HepG2 (cell line): ENCODE results near the gene MRNIP. TPM values are rescaled to one million over a fixed set of nuclear protein-coding genes. Genes with fewer than 3 reads are reported as not detected.

ENCODE experiments used
- ATAC-seq: fragments of 200-7000 bp; cut with Tn5 transposase; 3 replicates; pipeline ENCODE4 v1.9.1; 2020; ENCODE audit warnings: mild to moderate bottlenecking, moderate library complexity
- BruUV-seq: library from RNA; stranded (reverse); fragments of 400-500 nt; replicated peaks from 2 replicates; lab custom pipeline; 2021; lab: Mats Ljungman, UMichigan
- CTCF ChIA-PET: fragments of 300-600 bp; formaldehyde crosslinking; extraction: SDS; loops from one replicate; lab custom pipeline; 2021; ENCODE audit warnings: low total read pairs, inconsistent platforms, low intra/inter-chr PET ratio; lab: Yijun Ruan, JAX
- POLR2A ChIA-PET: fragments of 350-600 bp; sonication (Branson Sonifier 250); formaldehyde crosslinking; loops from one replicate; lab custom pipeline; 2020; ENCODE audit warnings: antibody characterized with exemption, inconsistent platforms; lab: Yijun Ruan, JAX
- DNase-seq: peaks from one replicate; pipeline ENCODE4 v3.0.0-alpha.2; 2015; ENCODE audit warnings: low spot score
- FAIRE-seq: peaks from 3 replicates; lab custom pipeline; 2011; peaks lifted over from hg19 to GRCh38; lab: Jason Lieb, UNC
- H2AFZ ChIP-seq: one replicate; pipeline ENCODE4 v1.6.1; 2011; ENCODE audit warnings: low read length, inconsistent platforms
- H3K27ac ChIP-seq: fragments of 300-600 bp; 3 replicates; pipeline ENCODE4 v1.8.0; 2011; ENCODE audit warnings: mixed run types, mild to moderate bottlenecking, mixed read lengths, low read length, inconsistent platforms; ENCODE audit not compliant: insufficient read depth; ENCODE audit errors: extremely low read length
- H3K27me3 ChIP-seq, 2 experiments: fragments of 200-600 bp in 1 of 2; 2 replicates in 1 of 2; 3 replicates in 1 of 2; pipeline versions ENCODE4 v1.6.0 to v1.8.0; 2011; ENCODE audit warnings: low read length in 2 of 2, mild to moderate bottlenecking in 2 of 2, moderate library complexity in 2 of 2, inconsistent platforms in 1 of 2; ENCODE audit not compliant: insufficient read depth in 2 of 2, control insufficient read depth in 1 of 2
- H3K36me3 ChIP-seq, 2 experiments: fragments of 200-600 bp in 1 of 2; replicated peaks in 1 of 2; 2 replicates in 1 of 2; 3 replicates in 1 of 2; pipeline versions ENCODE4 v1.5.1 to v1.8.0; 2011; ENCODE audit warnings: low read length in 2 of 2, inconsistent platforms in 1 of 2; ENCODE audit not compliant: insufficient read depth in 2 of 2, control insufficient read depth in 1 of 2
- H3K4me1 ChIP-seq: 2 replicates; pipeline ENCODE4 v1.5.1; 2012; ENCODE audit warnings: low read length, inconsistent platforms; ENCODE audit not compliant: insufficient read depth
- H3K4me2 ChIP-seq: 2 replicates; pipeline ENCODE4 v1.6.0; 2011; ENCODE audit warnings: low read depth, low read length, inconsistent platforms
- H3K4me3 ChIP-seq, 3 experiments: fragments of 200-600 bp in 1 of 3; sonication (generic), shearing (Covaris generic) in 1 of 3; replicated peaks in 1 of 3; 2 replicates each; pipeline ENCODE4 v1.5.1; 2011 to 2016; ENCODE audit warnings: low read length in 3 of 3, inconsistent platforms in 2 of 3, low read depth in 2 of 3, mild to moderate bottlenecking in 2 of 3, control low read depth in 1 of 3, mixed read lengths in 1 of 3; ENCODE audit not compliant: insufficient read depth in 1 of 3
- H3K79me2 ChIP-seq: one replicate; pipeline ENCODE4 v1.6.1; 2011; ENCODE audit warnings: low read length, inconsistent platforms; ENCODE audit not compliant: insufficient read depth
- H3K9ac ChIP-seq: 2 replicates; pipeline ENCODE4 v1.6.0; 2011; ENCODE audit warnings: mild to moderate bottlenecking, low read depth, low read length, inconsistent platforms; ENCODE audit not compliant: insufficient read depth
- H3K9me3 ChIP-seq: 2 replicates; pipeline ENCODE4 v1.5.1; 2012; ENCODE audit warnings: mild to moderate bottlenecking, low read length
- H4K20me1 ChIP-seq: 2 replicates; pipeline ENCODE4 v1.6.0; 2011; ENCODE audit warnings: inconsistent platforms, mild to moderate bottlenecking, low read length, moderate library complexity; ENCODE audit not compliant: insufficient read depth
- CBX1 ChIP-seq: IDR thresholded peaks from one replicate; pipeline ENCODE4 v1.6.1; 2016; ENCODE audit warnings: antibody characterized with exemption, low read depth
- CSRNP1 ChIP-seq: sonication (generic); formaldehyde crosslinking; IDR thresholded peaks from 2 replicates; pipeline ENCODE4 v1.8.1; 2023; ENCODE audit warnings: mild to moderate bottlenecking, missing genetic modification reagents
- GTF3A ChIP-seq: sonication (generic); formaldehyde crosslinking; conservative IDR thresholded peaks from 2 replicates; pipeline ENCODE4 v1.4.0; 2020; ENCODE audit warnings: mild to moderate bottlenecking, missing genetic modification reagents
- ISX ChIP-seq: sonication (generic); formaldehyde crosslinking; conservative IDR thresholded peaks from 2 replicates; pipeline ENCODE4 v1.5.0; 2020; ENCODE audit warnings: missing genetic modification reagents
- NFE2 ChIP-seq: sonication (generic); formaldehyde crosslinking; IDR thresholded peaks from 2 replicates; pipeline ENCODE4 v1.4.0; 2020; ENCODE audit warnings: missing genetic modification reagents
- RARA ChIP-seq: IDR thresholded peaks from 2 replicates; pipeline ENCODE4 v1.6.1; 2016; ENCODE audit warnings: missing genetic modification reagents, missing compliant biosample characterization
- SCMH1 ChIP-seq: sonication (generic); formaldehyde crosslinking; IDR thresholded peaks from 2 replicates; pipeline ENCODE4 v1.9.0; 2021; ENCODE audit warnings: missing genetic modification reagents, mild to moderate bottlenecking, borderline replicate concordance
- ZFP62 ChIP-seq: sonication (generic); formaldehyde crosslinking; IDR thresholded peaks from 2 replicates; pipeline ENCODE4 v1.4.0; 2020; ENCODE audit warnings: missing genetic modification reagents
- ZNF317 ChIP-seq: sonication (generic); formaldehyde crosslinking; IDR thresholded peaks from 2 replicates; pipeline ENCODE4 v1.5.0; 2020; ENCODE audit warnings: mild to moderate bottlenecking, missing genetic modification reagents
- ZNF530 ChIP-seq: sonication (generic); formaldehyde crosslinking; IDR thresholded peaks from 2 replicates; pipeline ENCODE4 v1.5.0; 2020; ENCODE audit warnings: low read depth, mild to moderate bottlenecking, missing genetic modification reagents
- ZSCAN12 ChIP-seq: sonication (generic); formaldehyde crosslinking; IDR thresholded peaks from 2 replicates; pipeline ENCODE4 v1.9.0; 2021; ENCODE audit warnings: mild to moderate bottlenecking, missing genetic modification reagents
- WGBS: methylation state at CpG from one replicate; pipeline ENCODE4 v1.1.6; 2017; ENCODE audit warnings: low lambda C conversion rate; 5-methylcytosine and 5-hydroxymethylcytosine counted together
- in situ Hi-C: cut with HindIII; loops from 2 replicates; pipeline ENCODE4 v1.10.0; 2017; ENCODE audit warnings: low pct_unique_long_range_greater_than_20kb; ENCODE audit not compliant: extremely low pct_ligation_motif_present
- intact Hi-C: fragments of 100-400 bp; cut with micrococcal nuclease; formaldehyde crosslinking; loops from one replicate; pipeline ENCODE4 v1.10.0; 2022; ENCODE audit not compliant: unreplicated experiment
- polyA plus RNA-seq, 8 experiments: library from polyadenylated mRNA; depleted of rRNA in 3 of 8; stranded (reverse) in 7 of 8; unstranded in 1 of 8; fragments of >200 nt; fragmentation: Illumina TruSeq in 4 of 8; extraction: Trizol in 4 of 8; gene quantifications; 2 replicates each; pipeline versions ENCODE4 v1.2.1 to v1.2.3, GENCODE V29; 2011 to 2016; ENCODE audit warnings: low read depth in 4 of 8, missing spikeins in 1 of 8, mixed read lengths in 1 of 8; ENCODE audit not compliant: insufficient read depth in 1 of 8
- total RNA-seq, 5 experiments: library from RNA; depleted of rRNA; stranded (reverse); fragments of >200 nt; fragmentation: Illumina TruSeq; extraction: Trizol; gene quantifications; 2 replicates each; pipeline ENCODE4 v1.2.3, GENCODE V29; 2016; ENCODE audit warnings: low read depth in 1 of 5
- TF ChIP-seq, protein P1 (sequence below), 2 experiments: sonication (generic) in 1 of 2; formaldehyde crosslinking in 1 of 2; IDR thresholded peaks; 2 replicates each; pipeline versions ENCODE4 v1.4.0 to v1.6.1; 2018 to 2020; ENCODE audit warnings: missing genetic modification reagents in 2 of 2, borderline replicate concordance in 1 of 2, low read depth in 1 of 2, mild to moderate bottlenecking in 1 of 2, missing biosample characterization in 1 of 2
- TF ChIP-seq, protein P2 (sequence below): sonication (generic); formaldehyde crosslinking; IDR thresholded peaks from 2 replicates; pipeline ENCODE4 v1.5.0; 2020; ENCODE audit warnings: missing genetic modification reagents
- TF ChIP-seq, protein P3 (sequence below): sonication (generic); formaldehyde crosslinking; conservative IDR thresholded peaks from 2 replicates; pipeline ENCODE4 v1.4.0; 2020; ENCODE audit warnings: missing genetic modification reagents
- TF ChIP-seq, protein P4 (sequence below), 2 experiments: sonication (generic) in 1 of 2; formaldehyde crosslinking in 1 of 2; IDR thresholded peaks; 2 replicates each; pipeline versions ENCODE4 v1.5.1 to v1.6.1; 2011 to 2020; ENCODE audit warnings: borderline replicate concordance in 1 of 2, low read depth in 1 of 2, low read length in 1 of 2, mild to moderate bottlenecking in 1 of 2, missing genetic modification reagents in 1 of 2, moderate library complexity in 1 of 2

MRNIP gene
- total and polyA plus RNA-seq, 2 of the 13 experiments (the other 11 are each of a cell fraction or from before 2014, with no cell fraction given) = 15.5 to 34.1 TPM

DNA sequence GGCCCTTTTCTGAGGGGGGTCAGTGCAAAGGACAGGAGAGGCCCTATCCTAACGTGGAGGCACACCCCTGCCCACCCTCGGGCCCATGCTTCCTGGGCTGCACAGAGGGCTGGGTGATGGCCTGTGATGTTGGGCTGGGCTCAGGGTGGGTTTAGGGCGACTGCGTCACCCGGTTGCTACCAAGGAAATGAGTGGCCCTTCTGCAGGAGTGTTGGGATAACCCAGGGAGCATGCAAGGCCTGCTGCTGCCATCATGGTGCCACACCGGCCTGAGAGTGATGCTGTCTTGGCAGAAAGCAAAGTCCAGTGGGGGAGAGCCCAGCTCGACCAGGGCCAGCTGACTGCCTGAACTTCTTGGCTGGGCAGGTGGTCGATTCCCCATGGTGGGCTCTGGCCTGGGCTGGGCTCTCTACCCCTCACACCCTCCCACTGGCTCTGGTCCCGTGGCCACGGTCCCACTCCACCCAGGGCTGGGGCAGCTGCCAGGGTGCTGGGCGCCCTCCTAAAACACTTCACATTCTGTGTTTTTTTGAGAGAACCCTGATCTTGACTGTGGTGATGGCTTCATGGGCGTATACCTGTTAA, 21.5 kb upstream of the MRNIP start:
- intact Hi-C loops = no loop called here
- no peak for DNase-seq
- no TSS peak for BruUV-seq
- TF ChIP-seq ISX (CRISPR knock-in tag) (no peak), ZFP62 (CRISPR knock-in tag) (no peak), ZNF530 (no peak), ZSCAN12 (CRISPR knock-in tag) (no peak), SCMH1 (no peak), NFE2 (CRISPR knock-in tag) (no peak), CBX1 (no peak), ZNF317 (CRISPR knock-in tag) (no peak), GTF3A (CRISPR knock-in tag) (no peak), CSRNP1 (CRISPR knock-in tag) (no peak), RARA (CRISPR knock-in tag) (no peak)
- TF ChIP-seq, protein P1, sequence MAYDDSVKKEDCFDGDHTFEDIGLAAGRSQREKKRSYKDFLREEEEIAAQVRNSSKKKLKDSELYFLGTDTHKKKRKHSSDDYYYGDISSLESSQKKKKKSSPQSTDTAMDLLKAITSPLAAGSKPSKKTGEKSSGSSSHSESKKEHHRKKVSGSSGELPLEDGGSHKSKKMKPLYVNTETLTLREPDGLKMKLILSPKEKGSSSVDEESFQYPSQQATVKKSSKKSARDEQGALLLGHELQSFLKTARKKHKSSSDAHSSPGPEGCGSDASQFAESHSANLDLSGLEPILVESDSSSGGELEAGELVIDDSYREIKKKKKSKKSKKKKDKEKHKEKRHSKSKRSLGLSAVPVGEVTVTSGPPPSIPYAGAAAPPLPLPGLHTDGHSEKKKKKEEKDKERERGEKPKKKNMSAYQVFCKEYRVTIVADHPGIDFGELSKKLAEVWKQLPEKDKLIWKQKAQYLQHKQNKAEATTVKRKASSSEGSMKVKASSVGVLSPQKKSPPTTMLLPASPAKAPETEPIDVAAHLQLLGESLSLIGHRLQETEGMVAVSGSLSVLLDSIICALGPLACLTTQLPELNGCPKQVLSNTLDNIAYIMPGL (CRISPR knock-in tag; IDR thresholded peaks at IDR 0.05; ENCODE audit: borderline replicate concordance in 1 of 2, low read depth in 1 of 2) = no peak
- TF ChIP-seq, protein P2, sequence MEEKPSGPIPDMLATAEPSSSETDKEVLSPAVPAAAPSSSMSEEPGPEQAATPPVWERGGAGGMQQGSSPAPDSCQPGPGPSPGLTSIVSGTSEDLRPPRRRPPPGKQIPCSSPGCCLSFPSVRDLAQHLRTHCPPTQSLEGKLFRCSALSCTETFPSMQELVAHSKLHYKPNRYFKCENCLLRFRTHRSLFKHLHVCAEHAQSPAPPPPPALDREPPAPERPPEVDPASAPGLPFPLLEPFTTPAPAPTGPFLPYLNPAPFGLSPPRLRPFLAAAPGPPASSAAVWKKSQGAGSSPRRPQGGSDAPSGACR (CRISPR knock-in tag) = no peak
- TF ChIP-seq, protein P3, sequence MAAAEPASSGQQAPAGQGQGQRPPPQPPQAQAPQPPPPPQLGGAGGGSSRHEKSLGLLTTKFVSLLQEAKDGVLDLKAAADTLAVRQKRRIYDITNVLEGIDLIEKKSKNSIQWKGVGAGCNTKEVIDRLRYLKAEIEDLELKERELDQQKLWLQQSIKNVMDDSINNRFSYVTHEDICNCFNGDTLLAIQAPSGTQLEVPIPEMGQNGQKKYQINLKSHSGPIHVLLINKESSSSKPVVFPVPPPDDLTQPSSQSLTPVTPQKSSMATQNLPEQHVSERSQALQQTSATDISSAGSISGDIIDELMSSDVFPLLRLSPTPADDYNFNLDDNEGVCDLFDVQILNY (CRISPR knock-in tag) = no peak
- TF ChIP-seq, protein P4, sequence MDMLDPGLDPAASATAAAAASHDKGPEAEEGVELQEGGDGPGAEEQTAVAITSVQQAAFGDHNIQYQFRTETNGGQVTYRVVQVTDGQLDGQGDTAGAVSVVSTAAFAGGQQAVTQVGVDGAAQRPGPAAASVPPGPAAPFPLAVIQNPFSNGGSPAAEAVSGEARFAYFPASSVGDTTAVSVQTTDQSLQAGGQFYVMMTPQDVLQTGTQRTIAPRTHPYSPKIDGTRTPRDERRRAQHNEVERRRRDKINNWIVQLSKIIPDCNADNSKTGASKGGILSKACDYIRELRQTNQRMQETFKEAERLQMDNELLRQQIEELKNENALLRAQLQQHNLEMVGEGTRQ (IDR thresholded peaks at IDR 0.05; ENCODE audit: low read depth, low read length) = no peak
- TF ChIP-seq, protein P4 (CRISPR knock-in tag; IDR thresholded peaks at IDR 0.05; ENCODE audit: borderline replicate concordance) = no peak

More for the DNA sequence above, 21.5 kb upstream of the MRNIP start:
- 100% methylated on average over 2 of the region's 12 CpGs for WGBS
- Histone ChIP-seq H3K9me3 (peaks cover 28% of the 10 kb centered on the region), H3K4me2 (no peak overlapping the region), H3K4me1 (no peaks in the 10 kb centered on the region), H2AFZ (no peak overlapping the region), H3K9ac (no peak overlapping the region), H3K36me3 (peaks cover 15 to 54% of the 10 kb centered on the region in 2 experiments), H3K4me3 (no peak overlapping the region), H4K20me1 (no peaks in the 10 kb centered on the region), H3K79me2 (no peaks in the 10 kb centered on the region), H3K27me3 (no peaks in the 10 kb centered on the region), H3K27ac (no peak overlapping the region)
- ChIA-PET POLR2A (no interaction called here), CTCF (no interaction called here)
- no peak for FAIRE-seq
- in situ Hi-C loops = no loop called here
- peak; percentile 15; the same call in 2 of the 3 replicates for ATAC-seq
